ENCODE results near the gene COL9A3.

- no peak for TF ChIP-seq FOXJ3 (CRISPR knock-in tag; IDR thresholded peaks at IDR 0.05; ENCODE audit: borderline replicate concordance)
- TF ChIP-seq ZNF138 (CRISPR knock-in tag; conservative IDR thresholded peaks at IDR 0.05) = no peak
Observed at GRCh38 chr20:62830251-62830650, 13.4 kb downstream of the COL9A3 start.

All from WTC11 (cell line).